Transverse colon (tissue), 4 donors: ENCODE results near the gene CYB5D1.

Experiments used
- CTCF ChIP-seq, 5 experiments: fragments of 200-600 bp in 3 of 5; fragments of 450-650 bp in 2 of 5; sonication (generic) in 3 of 5; IDR thresholded peaks; 1 replicate in 2 of 5; 2 replicates in 3 of 5; pipeline ENCODE4 v1.5.1; 2016 to 2017; ENCODE audit warnings: antibody characterized with exemption in 5 of 5, inconsistent platforms in 3 of 5, mild to moderate bottlenecking in 2 of 5, moderate library complexity in 1 of 5
- EP300 ChIP-seq: sonication (generic); formaldehyde crosslinking; IDR thresholded peaks from one replicate; pipeline ENCODE4 v1.6.1; 2017; ENCODE audit warnings: antibody characterized with exemption, low read depth
- POLR2A ChIP-seq: fragments of 450-650 bp; IDR thresholded peaks from one replicate; pipeline ENCODE4 v1.6.1; 2016; ENCODE audit warnings: antibody characterized with exemption, mild to moderate bottlenecking, moderate library complexity
- POLR2AphosphoS5 ChIP-seq, 3 donors: sonication (generic); formaldehyde crosslinking; IDR thresholded peaks; one replicate each; pipeline ENCODE4 v1.6.1; 2016; ENCODE audit warnings: antibody characterized with exemption in 3 of 3

DNA sequence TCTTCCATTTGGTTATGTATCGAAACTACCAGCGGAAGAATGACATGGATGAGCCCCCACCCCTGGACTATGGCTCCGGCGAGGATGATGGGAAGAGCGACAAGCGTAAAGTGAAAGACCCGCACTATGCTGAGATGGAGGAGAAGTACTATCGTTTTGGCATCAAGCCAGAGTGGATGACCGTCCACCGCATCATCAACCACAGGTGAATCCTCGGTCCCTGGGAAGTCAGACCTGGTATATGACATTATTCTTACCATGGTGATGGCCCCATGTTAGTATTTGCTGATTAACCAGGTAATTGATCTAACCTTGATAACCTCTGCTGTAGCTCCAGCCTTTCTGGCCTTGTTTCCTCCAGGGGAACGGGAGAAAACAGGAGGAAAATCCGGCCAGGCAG, 39.3 kb downstream of the CYB5D1 start:
- TF ChIP-seq CTCF (IDR thresholded peaks at IDR 0.05) (no peak), POLR2AphosphoS5 (IDR thresholded peaks at IDR 0.05) (no peak), POLR2A (no peak), EP300 (no peak)
